ENCODE results near the gene RPTOR.
A peak's percentile ranks its signal among the peaks of the same experiment; 100 is the strongest.
"Not testable (repeated sequence)": the region's sequence is repeated elsewhere in the genome, so short reads cannot be mapped to it uniquely, and the experiment has no call there.

RPTOR gene

GRCh38 chr17:80575057-80575875 lies 30.6 kb downstream of the RPTOR start:
- peak; percentile 86 to 93 for DNase-seq (ENCODE audit: low read depth in 2 of 2)
- TF ChIP-seq CTCF (IDR thresholded peaks at IDR 0.05; ENCODE audit: low read depth, low read length): peak; percentile 100
- no peak overlapping the region for H3K4me3 ChIP-seq (replicated peaks in 1 of 2; ENCODE audit: low read depth in 2 of 2, low read length in 2 of 2)

- DNase-seq (ENCODE audit: low read depth in 2 of 2): no peak
- no peak overlapping the region for H3K4me3 ChIP-seq (replicated peaks in 1 of 2; ENCODE audit: low read depth in 2 of 2, low read length in 2 of 2)
- no peak for TF ChIP-seq CTCF (IDR thresholded peaks at IDR 0.05; ENCODE audit: low read depth, low read length)
Measured at GRCh38 chr17:80577876-80578570, 33.4 kb downstream of the RPTOR start.

GRCh38 chr17:80578668-80579388 lies 34.2 kb downstream of the RPTOR start:
- DNase-seq (ENCODE audit: low read depth in 2 of 2); H3K4me3 ChIP-seq (replicated peaks in 1 of 2; ENCODE audit: low read depth in 2 of 2, low read length in 2 of 2): not testable (repeated sequence)

- DNase-seq (ENCODE audit: low read depth in 2 of 2): no peak
- H3K4me3 ChIP-seq (replicated peaks in 1 of 2; ENCODE audit: low read depth in 2 of 2, low read length in 2 of 2): no peak overlapping the region
- TF ChIP-seq CTCF (IDR thresholded peaks at IDR 0.05; ENCODE audit: low read depth, low read length): no peak
Measured at GRCh38 chr17:80582165-80582564, 37.5 kb downstream of the RPTOR start.

- H3K4me3 ChIP-seq (replicated peaks in 1 of 2; ENCODE audit: low read depth in 2 of 2, low read length in 2 of 2): no peak overlapping the region
- TF ChIP-seq CTCF (IDR thresholded peaks at IDR 0.05; ENCODE audit: low read depth, low read length): no peak
- no peak for DNase-seq (ENCODE audit: low read depth in 2 of 2)
Measured at GRCh38 chr17:80584176-80584905, 39.7 kb downstream of the RPTOR start.

GRCh38 chr17:80585890-80586845 lies 41.5 kb downstream of the RPTOR start:
- no peak overlapping the region for H3K4me3 ChIP-seq (replicated peaks in 1 of 2; ENCODE audit: low read depth in 2 of 2, low read length in 2 of 2)
- DNase-seq (ENCODE audit: low read depth in 2 of 2): no peak
- TF ChIP-seq CTCF (IDR thresholded peaks at IDR 0.05; ENCODE audit: low read depth, low read length): no peak

Data from cardiac fibroblast (primary cell).